Measurements from ENCODE around the gene GTF3C6. TPM values are rescaled to one million over a fixed set of nuclear protein-coding genes. Genes with fewer than 3 reads are reported as not detected.
"Not testable (repeated sequence)": the region's sequence is repeated elsewhere in the genome, so short reads cannot be mapped to it uniquely, and the experiment has no call there.

The GTF3C6 gene
- total RNA-seq, 3 donors from 2014 or later: 26.6 to 29.6 (median 28.5) TPM

DNA sequence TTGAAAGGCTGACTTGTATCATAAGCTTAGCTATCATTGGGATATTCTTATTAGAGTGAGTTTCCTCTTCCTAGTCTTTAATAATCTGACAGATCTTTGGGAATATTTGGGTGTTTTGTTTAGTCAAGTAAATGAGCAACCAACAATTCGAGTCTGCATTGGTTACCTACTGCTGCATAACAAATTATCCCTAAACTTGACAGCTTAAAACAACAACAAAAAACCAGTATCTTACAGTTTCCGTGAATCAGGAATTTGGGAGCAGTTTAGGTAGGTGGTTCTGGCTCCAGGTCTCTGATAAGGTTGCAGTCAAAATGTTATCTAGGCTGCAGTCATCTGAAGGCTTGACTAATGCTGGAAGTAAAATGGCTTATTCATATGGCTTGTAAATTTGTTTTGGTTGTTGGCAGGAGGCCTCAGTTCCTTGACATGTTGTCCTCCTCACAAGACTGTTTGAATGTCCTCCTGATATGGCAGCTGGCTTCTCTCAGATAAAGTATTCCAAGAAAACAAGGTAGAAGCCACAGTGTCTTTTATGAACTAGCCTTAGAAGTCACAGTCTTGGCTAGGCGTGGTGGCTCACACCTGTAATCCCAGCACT lies 7.2 kb downstream of the GTF3C6 start:
- TF ChIP-seq POLR2A (IDR thresholded peaks at IDR 0.05): no peak
- no peak for TF ChIP-seq POLR2AphosphoS5 (IDR thresholded peaks at IDR 0.05)
- TF ChIP-seq, protein P1, sequence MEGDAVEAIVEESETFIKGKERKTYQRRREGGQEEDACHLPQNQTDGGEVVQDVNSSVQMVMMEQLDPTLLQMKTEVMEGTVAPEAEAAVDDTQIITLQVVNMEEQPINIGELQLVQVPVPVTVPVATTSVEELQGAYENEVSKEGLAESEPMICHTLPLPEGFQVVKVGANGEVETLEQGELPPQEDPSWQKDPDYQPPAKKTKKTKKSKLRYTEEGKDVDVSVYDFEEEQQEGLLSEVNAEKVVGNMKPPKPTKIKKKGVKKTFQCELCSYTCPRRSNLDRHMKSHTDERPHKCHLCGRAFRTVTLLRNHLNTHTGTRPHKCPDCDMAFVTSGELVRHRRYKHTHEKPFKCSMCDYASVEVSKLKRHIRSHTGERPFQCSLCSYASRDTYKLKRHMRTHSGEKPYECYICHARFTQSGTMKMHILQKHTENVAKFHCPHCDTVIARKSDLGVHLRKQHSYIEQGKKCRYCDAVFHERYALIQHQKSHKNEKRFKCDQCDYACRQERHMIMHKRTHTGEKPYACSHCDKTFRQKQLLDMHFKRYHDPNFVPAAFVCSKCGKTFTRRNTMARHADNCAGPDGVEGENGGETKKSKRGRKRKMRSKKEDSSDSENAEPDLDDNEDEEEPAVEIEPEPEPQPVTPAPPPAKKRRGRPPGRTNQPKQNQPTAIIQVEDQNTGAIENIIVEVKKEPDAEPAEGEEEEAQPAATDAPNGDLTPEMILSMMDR (IDR thresholded peaks at IDR 0.05): no peak
- H3K9me3 ChIP-seq: no peaks in the 10 kb centered on the region
- intact Hi-C loops (cut with DNase I; ENCODE audit: low total_unique reads): no loop called here
- H3K4me1 ChIP-seq: no peaks in the 10 kb centered on the region
- no peaks in the 10 kb centered on the region for H3K27me3 ChIP-seq
- H3K27ac ChIP-seq: no peak overlapping the region
- H3K36me3 ChIP-seq: no peaks in the 10 kb centered on the region
- no peak overlapping the region for H3K4me3 ChIP-seq
- DNase-seq (ENCODE audit: low spot score in 2 of 2): no peak

DNA sequence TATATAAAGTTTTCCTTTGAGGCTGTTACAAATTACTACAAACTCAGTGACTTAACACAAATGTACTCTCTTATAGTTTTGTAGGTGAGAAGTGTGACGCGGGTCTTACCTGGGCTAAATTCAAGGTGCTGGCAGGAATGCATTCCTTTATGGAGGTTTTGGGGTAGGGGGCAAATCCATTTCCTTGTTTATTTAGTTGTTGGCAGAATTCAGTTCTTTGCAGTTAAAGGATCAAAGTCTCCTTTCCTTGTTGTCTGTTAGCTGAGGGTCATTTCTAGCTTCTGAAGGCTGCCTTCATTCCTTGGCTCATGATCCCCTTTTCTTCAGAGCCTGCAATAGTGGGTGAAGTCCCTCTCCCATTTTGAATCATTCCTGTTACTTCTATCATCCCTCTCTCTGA lies 10.2 kb downstream of the GTF3C6 start:
- H3K36me3 ChIP-seq; H3K27me3 ChIP-seq; DNase-seq (ENCODE audit: low spot score in 2 of 2); H3K9me3 ChIP-seq; H3K4me1 ChIP-seq; H3K27ac ChIP-seq; H3K4me3 ChIP-seq; intact Hi-C loops (cut with DNase I; ENCODE audit: low total_unique reads): not testable (repeated sequence)

DNA sequence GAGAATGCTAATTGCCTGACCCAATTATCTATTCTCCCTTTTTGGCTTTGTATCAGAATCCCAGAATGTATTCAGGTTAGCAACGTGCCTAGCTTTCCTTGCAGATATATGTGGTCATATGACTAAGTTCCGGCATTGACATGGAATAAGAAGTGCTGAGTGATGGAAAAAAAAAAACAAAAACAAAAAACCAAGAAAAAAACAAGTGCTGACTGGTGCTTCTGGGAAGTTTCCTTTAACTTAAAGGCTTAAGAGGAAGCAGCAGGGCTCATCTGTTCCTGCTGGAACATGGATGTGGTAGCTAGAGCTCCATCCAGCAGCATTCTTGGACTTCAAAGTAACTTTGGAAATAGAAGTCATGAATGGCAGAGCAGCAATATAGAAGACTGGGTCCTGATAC lies 13.0 kb downstream of the GTF3C6 start:
- DNase-seq (ENCODE audit: low spot score in 2 of 2): no peak
- Histone ChIP-seq H3K4me1 (no peaks in the 10 kb centered on the region), H3K36me3 (no peaks in the 10 kb centered on the region), H3K27ac (no peak overlapping the region), H3K9me3 (no peaks in the 10 kb centered on the region), H3K27me3 (no peaks in the 10 kb centered on the region), H3K4me3 (no peak overlapping the region)
- TF ChIP-seq, protein P1 (IDR thresholded peaks at IDR 0.05): no peak
- TF ChIP-seq POLR2AphosphoS5 (IDR thresholded peaks at IDR 0.05): no peak
- no peak for TF ChIP-seq POLR2A (IDR thresholded peaks at IDR 0.05)
- intact Hi-C loops (cut with DNase I; ENCODE audit: low total_unique reads): no loop called here

DNA sequence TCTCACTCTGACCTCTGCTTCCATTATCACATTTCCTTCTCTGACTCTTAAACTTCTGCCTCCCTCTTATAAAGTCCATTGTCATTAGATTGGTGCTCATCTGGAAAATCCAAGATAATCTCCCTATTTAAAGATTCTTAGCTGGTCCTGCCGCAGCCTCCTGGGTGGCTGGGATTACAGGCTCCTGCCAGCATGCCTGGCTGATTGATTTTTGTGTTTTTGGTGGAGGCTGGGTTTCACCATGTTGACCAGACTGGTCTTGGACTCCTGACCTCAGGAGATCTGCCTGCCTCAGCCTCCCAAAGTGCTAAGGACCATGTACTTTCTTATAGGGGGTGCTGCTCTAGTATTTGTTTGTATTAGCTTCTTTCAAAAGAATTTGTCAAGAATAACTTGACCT lies 18.1 kb downstream of the GTF3C6 start:
- Histone ChIP-seq H3K36me3 (no peaks in the 10 kb centered on the region), H3K4me3 (no peak overlapping the region), H3K4me1 (no peaks in the 10 kb centered on the region), H3K9me3 (no peaks in the 10 kb centered on the region), H3K27me3 (no peaks in the 10 kb centered on the region), H3K27ac (no peak overlapping the region)
- intact Hi-C loops (cut with DNase I; ENCODE audit: low total_unique reads): no loop called here
- DNase-seq (ENCODE audit: low spot score in 2 of 2): no peak
- TF ChIP-seq POLR2A (IDR thresholded peaks at IDR 0.05): no peak

DNA sequence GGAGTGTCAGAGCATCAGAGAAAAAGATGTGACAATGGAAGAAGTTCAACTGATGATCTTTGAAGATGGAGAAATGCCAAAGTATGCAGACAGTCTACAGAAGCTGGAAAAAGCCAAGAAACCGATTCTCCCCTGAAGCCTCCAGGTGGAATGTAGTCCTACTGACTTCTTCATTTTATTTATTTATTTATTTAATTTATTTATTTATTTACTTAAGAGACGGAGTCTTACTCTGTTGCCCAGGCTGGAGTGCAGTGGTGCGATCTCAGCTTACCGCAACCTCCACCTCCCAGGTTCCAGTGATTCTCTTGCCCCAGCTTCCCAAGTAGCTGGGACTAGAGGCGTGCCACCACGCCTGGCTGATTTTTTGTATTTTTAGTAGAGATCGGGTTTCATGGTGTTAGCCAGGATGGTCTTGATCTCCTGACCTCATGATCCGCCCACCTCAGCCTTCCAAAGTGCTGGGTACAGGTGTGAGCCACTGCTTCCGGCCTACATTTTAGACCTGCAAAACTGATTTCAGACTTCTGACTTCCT lies 21.1 kb downstream of the GTF3C6 start:
- Histone ChIP-seq H3K9me3 (no peaks in the 10 kb centered on the region), H3K4me3 (no peak overlapping the region), H3K36me3 (no peaks in the 10 kb centered on the region), H3K27ac (no peak overlapping the region), H3K27me3 (no peaks in the 10 kb centered on the region), H3K4me1 (no peaks in the 10 kb centered on the region)
- intact Hi-C loops (cut with DNase I; ENCODE audit: low total_unique reads): no loop called here
- TF ChIP-seq, protein P1 (IDR thresholded peaks at IDR 0.05): no peak
- TF ChIP-seq POLR2A (IDR thresholded peaks at IDR 0.05): no peak
- TF ChIP-seq POLR2AphosphoS5 (IDR thresholded peaks at IDR 0.05): no peak
- no peak for DNase-seq (ENCODE audit: low spot score in 2 of 2)

DNA sequence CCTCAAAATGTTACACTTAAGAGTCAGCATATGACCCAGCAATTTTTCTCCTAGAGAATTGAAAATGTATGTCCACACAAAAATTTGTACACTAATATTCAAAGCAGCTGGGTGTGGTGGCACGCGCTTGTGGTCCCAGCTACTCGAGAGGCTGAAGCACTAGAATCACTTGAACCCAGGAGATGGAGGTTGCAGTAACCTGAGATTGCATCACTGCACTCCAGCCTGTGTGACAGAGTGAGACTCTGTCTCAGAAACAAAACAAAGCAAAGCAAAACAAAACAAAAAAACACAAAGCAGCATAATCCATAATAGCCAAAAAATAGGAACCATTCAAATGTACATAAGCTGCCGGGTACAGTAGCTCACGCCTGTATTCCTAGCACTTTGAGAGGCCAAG lies 21.7 kb downstream of the GTF3C6 start:
- no peak overlapping the region for H3K4me3 ChIP-seq
- no peaks in the 10 kb centered on the region for H3K27me3 ChIP-seq
- intact Hi-C loops (cut with DNase I; ENCODE audit: low total_unique reads): no loop called here
- H3K27ac ChIP-seq: no peak overlapping the region
- DNase-seq (ENCODE audit: low spot score in 2 of 2): no peak
- no peaks in the 10 kb centered on the region for H3K9me3 ChIP-seq
- TF ChIP-seq, protein P1 (IDR thresholded peaks at IDR 0.05): no peak
- TF ChIP-seq POLR2A (IDR thresholded peaks at IDR 0.05) (no peak), POLR2AphosphoS5 (IDR thresholded peaks at IDR 0.05) (no peak)
- H3K36me3 ChIP-seq: no peaks in the 10 kb centered on the region
- no peaks in the 10 kb centered on the region for H3K4me1 ChIP-seq

All from breast epithelium (tissue), 4 donors.